Neural progenitor cell (in vitro differentiated cells): ENCODE data around the gene ITLN1. TPM values are rescaled to one million over a fixed set of nuclear protein-coding genes. Genes with fewer than 3 reads are reported as not detected.
A peak's percentile ranks its signal among the peaks of the same experiment; 100 is the strongest.

ENCODE experiments used
- DNase-seq: peaks from one replicate; pipeline ENCODE4 v3.0.0-alpha.2; 2016; ENCODE audit warnings: low spot score
- H2AFZ ChIP-seq: fragments of 200-600 bp; sonication (generic); replicated peaks from 2 replicates; pipeline ENCODE4 v1.6.1; 2016; ENCODE audit warnings: antibody characterized with exemption
- H3F3A ChIP-seq: fragments of 200-600 bp; sonication (generic); 2 replicates; pipeline ENCODE4 v1.6.1; 2016; ENCODE audit warnings: antibody characterized with exemption, low read depth
- H3K27ac ChIP-seq: fragments of 200-600 bp; sonication (generic); 2 replicates; pipeline ENCODE4 v1.5.1; 2016; ENCODE audit warnings: mild to moderate bottlenecking
- H3K27me3 ChIP-seq: fragments of 200-600 bp; sonication (generic); 2 replicates; pipeline ENCODE4 v1.6.1; 2016; ENCODE audit warnings: mild to moderate bottlenecking, moderate library complexity
- H3K36me3 ChIP-seq: fragments of 200-600 bp; sonication (generic); 2 replicates; pipeline ENCODE4 v1.5.1; 2016
- H3K4me1 ChIP-seq: fragments of 200-600 bp; sonication (generic); 2 replicates; pipeline ENCODE4 v1.6.1; 2016; ENCODE audit warnings: mixed run types
- H3K4me2 ChIP-seq: fragments of 200-600 bp; sonication (generic); 2 replicates; pipeline ENCODE4 v1.6.1; 2016
- H3K4me3 ChIP-seq: fragments of 200-600 bp; sonication (generic); 2 replicates; pipeline ENCODE4 v1.5.1; 2016
- H3K79me2 ChIP-seq: fragments of 200-600 bp; sonication (generic); 2 replicates; pipeline ENCODE4 v1.6.1; 2016; ENCODE audit warnings: low read depth
- H3K9ac ChIP-seq: fragments of 200-600 bp; sonication (generic); 2 replicates; pipeline ENCODE4 v1.6.1; 2016
- H3K9me3 ChIP-seq: fragments of 200-600 bp; sonication (generic); 2 replicates; pipeline ENCODE4 v1.5.1; 2016; ENCODE audit warnings: low read depth
- H4K20me1 ChIP-seq: fragments of 200-600 bp; sonication (generic); 2 replicates; pipeline ENCODE4 v1.6.1; 2016; ENCODE audit warnings: low read depth
- H3K27ac Mint-ChIP-seq: 3 replicates; pipeline ENCODE4 v1.8.0; 2021; ENCODE audit warnings: mixed read lengths
- H3K27me3 Mint-ChIP-seq: 2 replicates; pipeline ENCODE4 v1.8.0; 2022; ENCODE audit warnings: low read depth, mild to moderate bottlenecking, inconsistent platforms, moderate library complexity, mixed read lengths; ENCODE audit not compliant: insufficient read depth
- H3K36me3 Mint-ChIP-seq: 3 replicates; pipeline ENCODE4 v1.8.0; 2021; ENCODE audit warnings: mixed read lengths
- H3K4me1 Mint-ChIP-seq: 3 replicates; pipeline ENCODE4 v1.8.0; 2021; ENCODE audit warnings: mixed read lengths
- H3K4me3 Mint-ChIP-seq: 3 replicates; pipeline ENCODE4 v1.8.0; 2021; ENCODE audit warnings: mild to moderate bottlenecking, moderate library complexity, mixed read lengths
- H3K9me3 Mint-ChIP-seq: 3 replicates; pipeline ENCODE4 v1.8.0; 2020; ENCODE audit warnings: mixed read lengths
- EZH2 ChIP-seq: fragments of 200-600 bp; sonication (generic); IDR thresholded peaks from 2 replicates; pipeline ENCODE4 v1.6.1; 2017; ENCODE audit warnings: antibody characterized with exemption, mild to moderate bottlenecking, moderate library complexity
- EZH2phosphoT487 ChIP-seq: fragments of 200-600 bp; sonication (generic); IDR thresholded peaks from 2 replicates; pipeline ENCODE4 v1.6.1; 2017; ENCODE audit warnings: antibody characterized with exemption
- total RNA-seq: library from RNA; depleted of rRNA; stranded (reverse); fragments of >200 nt; gene quantifications from 2 replicates; pipeline ENCODE4 v1.2.3, GENCODE V29; 2015; ENCODE audit warnings: low replicate concordance
- TF ChIP-seq, protein P1 (sequence below): fragments of 200-600 bp; sonication (generic); IDR thresholded peaks from 2 replicates; pipeline ENCODE4 v1.5.1; 2017; ENCODE audit warnings: antibody characterized with exemption, mild to moderate bottlenecking

ITLN1 gene
- total RNA-seq, 1 donor from 2014 or later: not detected

DNA sequence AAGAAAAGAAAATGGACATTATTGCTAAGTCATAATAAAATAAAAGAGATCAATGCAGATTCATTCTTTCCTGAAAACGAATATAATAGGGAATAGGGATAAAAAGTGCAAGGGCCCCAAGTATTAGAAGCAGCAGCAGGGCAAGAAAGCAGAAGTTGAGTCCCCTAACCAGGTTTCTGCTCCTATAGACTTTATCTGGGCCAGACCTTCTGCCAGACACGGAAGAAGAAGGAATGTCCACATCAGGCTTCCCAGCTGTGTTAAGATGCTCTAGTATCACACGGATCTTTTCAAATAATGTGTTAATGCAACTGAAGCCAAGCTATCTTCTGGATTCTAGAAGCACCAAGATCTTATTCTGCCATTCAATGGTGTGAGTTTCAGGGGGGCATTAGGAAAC, 49.2 kb downstream of the ITLN1 start:
- H3K4me3 ChIP-seq: no peak overlapping the region
- H3K27me3 Mint-ChIP-seq: peaks cover 2% of the 10 kb centered on the region
- TF ChIP-seq EZH2 (no peak), EZH2phosphoT487 (no peak)
- TF ChIP-seq, protein P1, sequence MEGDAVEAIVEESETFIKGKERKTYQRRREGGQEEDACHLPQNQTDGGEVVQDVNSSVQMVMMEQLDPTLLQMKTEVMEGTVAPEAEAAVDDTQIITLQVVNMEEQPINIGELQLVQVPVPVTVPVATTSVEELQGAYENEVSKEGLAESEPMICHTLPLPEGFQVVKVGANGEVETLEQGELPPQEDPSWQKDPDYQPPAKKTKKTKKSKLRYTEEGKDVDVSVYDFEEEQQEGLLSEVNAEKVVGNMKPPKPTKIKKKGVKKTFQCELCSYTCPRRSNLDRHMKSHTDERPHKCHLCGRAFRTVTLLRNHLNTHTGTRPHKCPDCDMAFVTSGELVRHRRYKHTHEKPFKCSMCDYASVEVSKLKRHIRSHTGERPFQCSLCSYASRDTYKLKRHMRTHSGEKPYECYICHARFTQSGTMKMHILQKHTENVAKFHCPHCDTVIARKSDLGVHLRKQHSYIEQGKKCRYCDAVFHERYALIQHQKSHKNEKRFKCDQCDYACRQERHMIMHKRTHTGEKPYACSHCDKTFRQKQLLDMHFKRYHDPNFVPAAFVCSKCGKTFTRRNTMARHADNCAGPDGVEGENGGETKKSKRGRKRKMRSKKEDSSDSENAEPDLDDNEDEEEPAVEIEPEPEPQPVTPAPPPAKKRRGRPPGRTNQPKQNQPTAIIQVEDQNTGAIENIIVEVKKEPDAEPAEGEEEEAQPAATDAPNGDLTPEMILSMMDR: no peak
- H3K36me3 ChIP-seq: no peaks in the 10 kb centered on the region
- no peak overlapping the region for H3K9ac ChIP-seq
- no peaks in the 10 kb centered on the region for H3K79me2 ChIP-seq
- H3F3A ChIP-seq: peaks cover 4% of the 10 kb centered on the region
- H3K36me3 Mint-ChIP-seq: no peaks in the 10 kb centered on the region
- DNase-seq: no peak
- H2AFZ ChIP-seq: no peak overlapping the region
- H3K27me3 ChIP-seq: no peaks in the 10 kb centered on the region
- H3K4me1 ChIP-seq: peaks cover 19% of the 10 kb centered on the region
- no peak overlapping the region for H3K4me2 ChIP-seq
- no peaks in the 10 kb centered on the region for H4K20me1 ChIP-seq
- no peak overlapping the region for H3K27ac ChIP-seq
- peaks cover 18% of the 10 kb centered on the region for H3K4me1 Mint-ChIP-seq
- H3K27ac Mint-ChIP-seq: no peak overlapping the region
- no peaks in the 10 kb centered on the region for H3K9me3 Mint-ChIP-seq
- H3K4me3 Mint-ChIP-seq: no peak overlapping the region
- H3K9me3 ChIP-seq: no peaks in the 10 kb centered on the region

DNA sequence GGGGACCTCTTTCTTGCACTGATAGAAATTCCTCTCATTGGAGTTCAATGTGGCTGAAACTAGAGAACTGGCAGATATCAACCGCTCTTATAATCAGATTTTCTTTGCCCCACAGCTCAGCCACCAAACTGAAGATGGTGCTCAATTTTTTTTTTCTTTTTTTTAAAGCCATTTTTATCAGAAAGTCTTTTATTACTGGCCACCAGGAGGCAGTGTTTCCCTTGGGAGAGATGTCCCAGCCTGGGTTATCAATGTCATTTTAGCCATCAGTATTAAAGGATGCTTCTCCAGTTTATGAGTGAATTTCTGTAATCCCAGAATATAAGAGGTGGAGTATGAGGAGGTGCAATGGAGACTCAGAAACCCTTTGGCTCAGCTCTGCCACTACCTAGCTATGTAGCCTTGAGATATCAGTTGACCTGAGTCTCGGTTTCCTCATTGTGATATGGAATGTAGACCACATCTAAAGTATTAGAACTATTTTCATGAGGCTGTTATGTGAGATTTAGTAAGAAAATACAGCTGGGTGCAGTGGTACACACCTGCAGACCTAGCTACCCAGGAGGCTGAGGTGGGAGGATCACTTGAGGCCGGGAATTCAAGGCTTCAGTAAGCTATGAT, 49.9 kb downstream of the ITLN1 start:
- Histone ChIP-seq H2AFZ (no peak overlapping the region), H3F3A (peaks cover 4% of the 10 kb centered on the region), H3K4me2 (no peak overlapping the region), H3K9ac (no peak overlapping the region), H3K4me3 (no peak overlapping the region), H3K36me3 (no peaks in the 10 kb centered on the region), H3K4me1 (peaks cover 19% of the 10 kb centered on the region), H3K27me3 (no peaks in the 10 kb centered on the region), H3K27ac (no peak overlapping the region), H3K79me2 (no peaks in the 10 kb centered on the region), H4K20me1 (no peaks in the 10 kb centered on the region), H3K9me3 (no peaks in the 10 kb centered on the region)
- H3K27me3 Mint-ChIP-seq: peaks cover 2% of the 10 kb centered on the region
- TF ChIP-seq, protein P1: peak; percentile 84
- TF ChIP-seq EZH2 (no peak), EZH2phosphoT487 (no peak)
- no peak overlapping the region for H3K4me3 Mint-ChIP-seq
- DNase-seq: peak; percentile 68
- H3K27ac Mint-ChIP-seq: no peak overlapping the region
- no peaks in the 10 kb centered on the region for H3K9me3 Mint-ChIP-seq
- H3K4me1 Mint-ChIP-seq: peaks cover 18% of the 10 kb centered on the region
- no peaks in the 10 kb centered on the region for H3K36me3 Mint-ChIP-seq

- Mint-ChIP-seq H3K4me3 (peak overlapping the region; percentile 10), H3K27ac (peak overlapping the region; percentile 57), H3K4me1 (no peaks in the 10 kb centered on the region), H3K9me3 (no peaks in the 10 kb centered on the region), H3K36me3 (no peaks in the 10 kb centered on the region), H3K27me3 (peaks cover 2% of the 10 kb centered on the region)
- peak; percentile 88 for DNase-seq
- no peak for TF ChIP-seq EZH2
- TF ChIP-seq, protein P1: peak; percentile 83
- TF ChIP-seq EZH2phosphoT487: no peak
- H3K27me3 ChIP-seq: no peaks in the 10 kb centered on the region
- no peak overlapping the region for H3K9ac ChIP-seq
- no peaks in the 10 kb centered on the region for H3K4me1 ChIP-seq
- no peaks in the 10 kb centered on the region for H3K79me2 ChIP-seq
- no peak overlapping the region for H3K4me2 ChIP-seq
- no peak overlapping the region for H2AFZ ChIP-seq
- H4K20me1 ChIP-seq: no peaks in the 10 kb centered on the region
- H3K36me3 ChIP-seq: no peaks in the 10 kb centered on the region
- no peaks in the 10 kb centered on the region for H3F3A ChIP-seq
- H3K4me3 ChIP-seq: no peak overlapping the region
- H3K27ac ChIP-seq: no peak overlapping the region
- H3K9me3 ChIP-seq: no peaks in the 10 kb centered on the region
These were observed 54.4 kb downstream of the ITLN1 start for GRCh38 chr1:160830321-160831153.
